Erythroblast (primary cell): ENCODE measurements around the gene ARHGEF33.

Experiments used
- GATA1 ChIP-seq: IDR thresholded peaks from 2 replicates; pipeline ENCODE4 v1.6.1; 2011; ENCODE audit warnings: low read depth, mild to moderate bottlenecking, control low read depth, low read length, moderate library complexity
- POLR2A ChIP-seq: IDR thresholded peaks from 2 replicates; pipeline ENCODE4 v1.6.1; 2011; ENCODE audit warnings: mild to moderate bottlenecking, low read length

GRCh38 chr2:38866773-38867443, 22.8 kb upstream of the ARHGEF33 start:
- TF ChIP-seq POLR2A (no peak), GATA1 (no peak)
